WI38 (cell line): ENCODE results near the gene FMNL2.

Experiments
- H3K4me3 ChIP-seq: 2 replicates; pipeline ENCODE4 v1.5.1; 2011; ENCODE audit warnings: low read depth, mild to moderate bottlenecking, control low read depth, low read length
- TF ChIP-seq, protein P1 (sequence below): IDR thresholded peaks from 2 replicates; pipeline ENCODE4 v1.5.1; 2012; ENCODE audit warnings: low read depth, mild to moderate bottlenecking, control low read depth, low read length

Gene FMNL2

DNA sequence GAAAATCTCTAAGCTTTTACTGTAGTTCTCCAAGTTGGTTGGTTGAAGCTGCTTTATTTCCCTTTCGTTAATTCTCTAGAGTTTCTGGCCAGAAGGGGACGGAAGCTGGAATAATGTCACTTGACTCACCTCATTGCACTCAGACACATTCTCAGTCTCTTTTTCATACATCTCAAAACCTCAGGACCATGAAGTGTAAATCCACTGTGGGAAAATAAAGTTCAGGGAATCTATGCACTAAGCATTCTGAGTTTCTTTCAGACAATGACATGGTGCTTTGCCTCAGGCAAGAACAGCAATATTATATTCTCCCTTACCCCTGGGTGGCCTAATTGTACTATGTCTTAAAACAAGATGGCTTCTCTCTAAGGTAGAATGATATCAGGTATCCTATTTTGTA lies 214.4 kb downstream of the FMNL2 start:
- TF ChIP-seq, protein P1, sequence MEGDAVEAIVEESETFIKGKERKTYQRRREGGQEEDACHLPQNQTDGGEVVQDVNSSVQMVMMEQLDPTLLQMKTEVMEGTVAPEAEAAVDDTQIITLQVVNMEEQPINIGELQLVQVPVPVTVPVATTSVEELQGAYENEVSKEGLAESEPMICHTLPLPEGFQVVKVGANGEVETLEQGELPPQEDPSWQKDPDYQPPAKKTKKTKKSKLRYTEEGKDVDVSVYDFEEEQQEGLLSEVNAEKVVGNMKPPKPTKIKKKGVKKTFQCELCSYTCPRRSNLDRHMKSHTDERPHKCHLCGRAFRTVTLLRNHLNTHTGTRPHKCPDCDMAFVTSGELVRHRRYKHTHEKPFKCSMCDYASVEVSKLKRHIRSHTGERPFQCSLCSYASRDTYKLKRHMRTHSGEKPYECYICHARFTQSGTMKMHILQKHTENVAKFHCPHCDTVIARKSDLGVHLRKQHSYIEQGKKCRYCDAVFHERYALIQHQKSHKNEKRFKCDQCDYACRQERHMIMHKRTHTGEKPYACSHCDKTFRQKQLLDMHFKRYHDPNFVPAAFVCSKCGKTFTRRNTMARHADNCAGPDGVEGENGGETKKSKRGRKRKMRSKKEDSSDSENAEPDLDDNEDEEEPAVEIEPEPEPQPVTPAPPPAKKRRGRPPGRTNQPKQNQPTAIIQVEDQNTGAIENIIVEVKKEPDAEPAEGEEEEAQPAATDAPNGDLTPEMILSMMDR: no peak
- no peak overlapping the region for H3K4me3 ChIP-seq

DNA sequence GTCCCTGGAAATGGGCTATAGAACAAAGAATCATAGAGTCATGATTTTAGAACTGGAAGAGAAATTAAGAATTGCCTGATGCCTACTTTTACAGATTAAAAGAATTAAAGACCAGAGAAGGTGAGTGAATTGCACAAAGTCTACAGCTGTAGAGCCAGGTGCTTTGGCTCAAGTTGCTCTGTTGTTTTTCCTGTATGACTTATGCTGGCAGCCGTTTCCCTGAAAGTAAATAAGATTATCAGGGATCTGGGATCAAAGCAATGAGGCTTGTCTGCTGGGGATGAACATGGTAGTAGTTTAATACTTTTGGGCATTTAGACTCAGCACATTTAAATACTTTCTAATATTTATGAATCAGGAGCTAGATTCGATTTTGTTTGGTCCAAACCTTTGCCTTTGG lies 215.4 kb downstream of the FMNL2 start:
- H3K4me3 ChIP-seq: no peak overlapping the region
- TF ChIP-seq, protein P1: no peak

DNA sequence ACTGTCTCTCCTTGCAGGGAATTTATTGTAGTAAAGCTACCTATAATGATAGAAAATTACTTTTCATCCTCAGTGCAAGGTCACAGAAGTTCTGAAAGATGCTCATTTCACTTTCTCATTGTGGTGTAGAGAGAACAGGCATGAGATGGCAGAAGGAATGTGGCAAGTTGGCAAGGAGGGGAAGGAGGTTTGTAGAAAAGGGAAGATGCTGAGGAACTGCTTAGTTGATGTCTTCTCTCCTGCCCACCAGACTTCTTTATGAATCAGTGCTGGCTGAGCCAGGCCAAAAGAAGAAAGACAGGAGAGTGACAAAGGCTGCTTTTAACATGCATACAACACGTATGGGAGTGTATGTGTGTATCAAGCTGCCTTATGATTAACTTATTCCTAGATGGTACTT lies 217.9 kb downstream of the FMNL2 start:
- TF ChIP-seq, protein P1: no peak
- H3K4me3 ChIP-seq: no peak overlapping the region

DNA sequence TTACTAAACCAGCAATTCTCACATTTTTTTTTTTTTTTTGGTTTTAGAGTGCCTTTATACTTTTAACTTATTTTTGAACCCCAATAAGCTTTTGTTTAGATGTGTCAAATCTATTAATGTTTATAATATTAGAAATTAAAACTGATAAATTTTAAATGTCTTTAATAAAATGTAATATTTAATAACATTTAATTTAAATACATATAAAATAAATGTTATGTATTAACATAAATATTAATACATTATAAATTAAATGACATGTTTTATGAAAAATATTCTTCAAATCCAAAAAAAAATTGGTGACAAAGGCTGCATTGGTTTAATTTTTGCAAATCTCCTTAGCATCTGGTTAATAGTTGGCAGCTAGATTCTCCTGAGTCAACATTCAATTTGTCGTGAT lies 218.5 kb downstream of the FMNL2 start:
- TF ChIP-seq, protein P1: no peak
- H3K4me3 ChIP-seq: no peak overlapping the region

DNA sequence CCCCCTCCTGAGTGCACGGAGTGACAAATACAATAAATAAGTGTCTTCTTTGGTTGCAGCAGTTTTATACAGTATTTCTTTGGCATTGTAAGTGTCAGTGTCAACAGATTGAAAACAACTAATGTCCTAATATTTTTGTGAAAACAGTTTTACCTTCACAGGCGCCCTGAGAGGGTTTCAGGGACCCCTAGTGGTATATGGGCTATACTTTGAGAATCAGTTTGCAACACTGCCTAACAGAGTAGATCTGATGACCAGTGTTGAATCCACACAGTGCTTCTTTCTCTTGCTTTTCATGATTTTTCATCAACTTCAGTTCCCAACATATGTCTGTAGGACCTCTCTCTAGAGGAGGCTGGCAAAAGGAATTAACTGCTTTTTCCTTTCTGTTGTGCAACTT lies 220.1 kb downstream of the FMNL2 start:
- TF ChIP-seq, protein P1: no peak
- H3K4me3 ChIP-seq: no peak overlapping the region

DNA sequence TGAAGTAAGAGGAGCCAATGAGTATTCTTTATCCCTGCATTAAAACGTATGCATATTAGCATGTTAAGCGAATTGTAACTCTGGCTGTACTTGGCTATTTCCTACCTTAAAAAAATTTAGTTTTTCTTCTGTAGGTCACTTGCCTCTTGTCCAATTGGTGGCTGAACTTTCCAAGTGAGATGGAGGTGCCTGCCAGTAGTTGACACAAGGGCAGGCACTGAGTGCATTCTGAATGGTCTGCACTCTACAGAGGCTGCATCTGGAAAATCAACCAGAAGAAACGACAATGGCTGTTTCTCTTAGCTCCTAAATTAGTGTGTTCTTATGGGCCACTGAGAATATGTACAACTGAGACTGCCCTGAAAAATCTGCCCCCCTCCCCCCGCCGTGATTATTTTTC lies 221.5 kb downstream of the FMNL2 start:
- TF ChIP-seq, protein P1: no peak
- H3K4me3 ChIP-seq: no peak overlapping the region

DNA sequence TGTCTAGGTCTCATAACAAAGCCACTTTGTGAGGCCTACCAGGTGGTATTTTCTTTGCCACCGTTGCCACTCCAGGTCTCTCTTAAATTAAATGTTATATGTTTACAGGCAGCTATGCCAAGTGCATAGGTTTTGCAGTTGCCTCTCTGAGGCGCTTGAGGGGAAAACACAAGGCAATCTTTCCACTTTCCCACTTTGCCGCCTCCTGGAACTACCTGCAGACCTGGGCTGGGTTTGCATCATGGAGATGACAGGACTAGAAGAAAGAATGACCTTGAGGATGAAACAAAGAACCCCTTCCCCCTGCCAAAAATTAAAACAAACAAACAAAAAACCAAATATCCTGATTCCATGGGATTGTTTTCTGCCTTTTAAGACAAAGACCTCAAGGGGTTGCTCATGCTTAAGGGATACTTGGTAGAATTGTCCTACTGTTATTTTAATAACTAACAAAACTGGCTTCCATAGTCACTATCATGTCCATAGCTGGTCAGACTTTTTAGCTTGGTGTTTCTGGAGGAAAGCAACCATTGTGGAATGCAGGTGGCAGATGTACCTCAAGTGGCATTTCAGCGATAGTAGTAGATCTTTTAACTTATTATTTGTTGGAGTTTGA lies 222.4 kb downstream of the FMNL2 start:
- TF ChIP-seq, protein P1: no peak
- no peak overlapping the region for H3K4me3 ChIP-seq
